ENCODE measurements around the gene FAM168A. TPM values are rescaled to one million over a fixed set of nuclear protein-coding genes. Genes with fewer than 3 reads are reported as not detected.

FAM168A gene
- polyA plus RNA-seq, 2 of the 4 experiments (the other 2 are of a cell fraction), result 15.3 to 19.2 TPM

GRCh38 chr11:73530109-73530508, 67.8 kb downstream of the FAM168A start:
- H3K9me3 ChIP-seq, result no peaks in the 10 kb centered on the region
- CTCF ChIA-PET, result interaction anchor here (0.7 to 2.1 kb wide), 5 partner anchors 13 to 96 kb away, joined by 3 to 6 read pairs (median 4); no protein-coding TSS in a partner anchor
- ATAC-seq, result peak in 1 of 2 experiments; percentile 78; a peak in 3 of 6 replicates

DNA sequence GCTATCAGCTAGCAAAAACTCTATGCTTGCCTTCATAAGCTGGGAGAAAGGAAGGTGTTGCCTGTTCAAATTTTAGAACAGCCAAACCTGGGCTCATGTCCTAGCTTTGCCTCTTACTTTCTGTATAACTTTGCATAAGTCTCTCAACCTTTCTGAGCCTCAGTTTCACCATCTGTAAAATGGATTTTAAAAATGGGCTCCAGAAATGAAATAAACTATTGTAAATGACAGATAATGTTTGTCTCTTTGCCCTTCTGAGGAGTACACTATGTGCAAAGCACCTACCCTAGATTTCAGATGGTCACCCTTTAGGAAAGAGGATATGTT, 68.7 kb downstream of the FAM168A start:
- Histone ChIP-seq H3K4me3 (no peak overlapping the region), H3K27ac (no peak overlapping the region), H3K9me3 (no peaks in the 10 kb centered on the region), H3K4me2 (no peak overlapping the region), H3K4me1 (peaks cover 6% of the 10 kb centered on the region; the same call in 1 of the 3 replicates)
- DNase-seq (ENCODE audit: low read depth in 1 of 2, low spot score in 1 of 2) (no peak), FAIRE-seq (no peak), ATAC-seq (no peak)
- TF ChIP-seq KDM1A (IDR thresholded peaks at IDR 0.05; ENCODE audit: low read depth), result peak; percentile 67; the same call in 1 of the 2 replicates
- TF ChIP-seq SMC3 (IDR thresholded peaks at IDR 0.05), result no peak
- CTCF ChIA-PET, result interaction anchor here (0.6 to 1.7 kb wide), 4 partner anchors 10 to 97 kb away, joined by 3 to 4 read pairs (median 3); no protein-coding TSS in a partner anchor
- POLR2A ChIA-PET, result no interaction called here

More at GRCh38 chr11:73530109-73530508, 67.8 kb downstream of the FAM168A start:
- WGBS (ENCODE audit: missing lambda C conversion rate), result 69% methylated on average over 4 of the region's 4 CpGs
- no peak for TF ChIP-seq TFCP2L1 (CRISPR knock-in tag; IDR thresholded peaks at IDR 0.05)
- TF ChIP-seq, protein P1, sequence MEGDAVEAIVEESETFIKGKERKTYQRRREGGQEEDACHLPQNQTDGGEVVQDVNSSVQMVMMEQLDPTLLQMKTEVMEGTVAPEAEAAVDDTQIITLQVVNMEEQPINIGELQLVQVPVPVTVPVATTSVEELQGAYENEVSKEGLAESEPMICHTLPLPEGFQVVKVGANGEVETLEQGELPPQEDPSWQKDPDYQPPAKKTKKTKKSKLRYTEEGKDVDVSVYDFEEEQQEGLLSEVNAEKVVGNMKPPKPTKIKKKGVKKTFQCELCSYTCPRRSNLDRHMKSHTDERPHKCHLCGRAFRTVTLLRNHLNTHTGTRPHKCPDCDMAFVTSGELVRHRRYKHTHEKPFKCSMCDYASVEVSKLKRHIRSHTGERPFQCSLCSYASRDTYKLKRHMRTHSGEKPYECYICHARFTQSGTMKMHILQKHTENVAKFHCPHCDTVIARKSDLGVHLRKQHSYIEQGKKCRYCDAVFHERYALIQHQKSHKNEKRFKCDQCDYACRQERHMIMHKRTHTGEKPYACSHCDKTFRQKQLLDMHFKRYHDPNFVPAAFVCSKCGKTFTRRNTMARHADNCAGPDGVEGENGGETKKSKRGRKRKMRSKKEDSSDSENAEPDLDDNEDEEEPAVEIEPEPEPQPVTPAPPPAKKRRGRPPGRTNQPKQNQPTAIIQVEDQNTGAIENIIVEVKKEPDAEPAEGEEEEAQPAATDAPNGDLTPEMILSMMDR (IDR thresholded peaks at IDR 0.05), result peak; percentile 26; the same call in 2 of the 3 replicates
- Histone ChIP-seq H3K4me1 (peaks cover 6% of the 10 kb centered on the region; the same call in 1 of the 3 replicates), H3K27ac (no peak overlapping the region), H3K4me3 (no peak overlapping the region), H3K4me2 (no peak overlapping the region)
- POLR2A ChIA-PET, result no interaction called here
- FAIRE-seq (no peak), DNase-seq (ENCODE audit: low read depth in 1 of 2, low spot score in 1 of 2) (peak in 1 of 2 experiments; percentile 29)

DNA sequence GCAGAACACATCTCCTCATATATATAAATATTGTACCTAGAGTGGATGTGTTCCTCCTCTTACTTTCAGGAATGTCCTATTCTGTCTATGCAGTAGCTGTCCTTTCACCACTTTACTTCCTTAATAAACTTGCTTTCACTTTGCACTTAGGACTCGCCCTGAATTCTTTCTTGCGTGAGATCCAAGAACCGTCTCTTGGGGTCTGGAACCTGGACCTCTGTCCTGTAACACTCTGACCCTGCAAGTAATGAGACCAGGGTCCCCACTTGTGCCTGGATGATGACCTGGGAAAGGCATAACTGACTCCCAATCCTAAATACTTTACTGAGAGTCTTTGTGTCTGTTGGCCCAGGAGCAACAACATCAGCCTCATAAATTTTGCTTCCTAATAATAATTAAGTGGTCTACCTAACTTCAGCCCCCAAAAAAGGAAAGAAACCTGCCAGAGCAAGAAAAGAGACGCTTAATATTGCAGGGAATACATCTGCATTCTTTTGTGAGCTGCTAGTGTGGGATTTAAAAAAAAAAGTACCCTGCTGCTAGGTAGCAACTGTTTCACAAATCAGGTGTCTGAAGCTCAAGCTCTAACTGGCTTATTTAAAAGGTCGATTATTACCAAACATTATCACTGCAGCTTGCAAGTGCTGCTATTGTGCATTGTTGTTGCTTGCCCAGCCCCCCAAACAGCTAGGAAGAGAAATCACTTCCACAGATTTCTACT, 69.3 kb downstream of the FAM168A start:
- ATAC-seq (no peak), FAIRE-seq (no peak), DNase-seq (ENCODE audit: low read depth in 1 of 2, low spot score in 1 of 2) (no peak)
- Histone ChIP-seq H3K4me3 (no peak overlapping the region), H3K27ac (no peak overlapping the region), H3K9me3 (peaks cover 4% of the 10 kb centered on the region; the same call in 1 of the 3 replicates), H3K4me1 (peaks cover 6% of the 10 kb centered on the region; the same call in 1 of the 3 replicates), H3K4me2 (peak overlapping the region; percentile 44; the same call in 2 of the 3 replicates)
- TF ChIP-seq ZFP36 (IDR thresholded peaks at IDR 0.05; ENCODE audit: borderline replicate concordance, partially characterized antibody) (no peak), JUN (IDR thresholded peaks at IDR 0.05) (no peak), RARB (CRISPR knock-in tag; IDR thresholded peaks at IDR 0.05) (no peak), HOXA7 (CRISPR knock-in tag; IDR thresholded peaks at IDR 0.05) (no peak), EHMT2 (IDR thresholded peaks at IDR 0.05; ENCODE audit: low read depth) (no peak), CHD2 (IDR thresholded peaks at IDR 0.05; ENCODE audit: low read length, partially characterized antibody) (no peak), HEYL (CRISPR knock-in tag; IDR thresholded peaks at IDR 0.05) (no peak)
- ChIA-PET POLR2A (no interaction called here), CTCF (interaction anchor here (0.5 to 1.7 kb wide), 4 partner anchors 9 to 131 kb away, joined by 3 to 4 read pairs (median 3); no protein-coding TSS in a partner anchor)
- 53% methylated on average over 5 of the region's 5 CpGs for WGBS (ENCODE audit: missing lambda C conversion rate)

GRCh38 chr11:73528013-73528412, 69.9 kb downstream of the FAM168A start:
- POLR2A ChIA-PET, result no interaction called here

More at GRCh38 chr11:73528013-73528412, 69.9 kb downstream of the FAM168A start:
- 96% methylated on average over 5 of the region's 5 CpGs for WGBS (ENCODE audit: missing lambda C conversion rate)
- DNase-seq (ENCODE audit: low read depth in 1 of 2, low spot score in 1 of 2), result no peak
- TF ChIP-seq GATA3 (IDR thresholded peaks at IDR 0.05; ENCODE audit: borderline replicate concordance) (no peak), HOXA7 (CRISPR knock-in tag; IDR thresholded peaks at IDR 0.05) (no peak), HOXB13 (CRISPR knock-in tag; IDR thresholded peaks at IDR 0.05; ENCODE audit: low read depth) (0 out of 2 replicates have a peak, but pooled peaks have one; percentile 25), EHF (CRISPR knock-in tag; IDR thresholded peaks at IDR 0.05) (0 out of 2 replicates have a peak, but pooled peaks have one; percentile 52), HEYL (CRISPR knock-in tag; IDR thresholded peaks at IDR 0.05) (peak; percentile 74; the same call in 1 of the 2 replicates), ZNF302 (CRISPR knock-in tag; IDR thresholded peaks at IDR 0.05) (peak; percentile 62; the same call in 1 of the 2 replicates)
- H3K4me1 ChIP-seq, result peaks cover 6% of the 10 kb centered on the region; the same call in 1 of the 3 replicates
- H3K4me3 ChIP-seq, result no peak overlapping the region
- no peak overlapping the region for H3K4me2 ChIP-seq
- CTCF ChIA-PET, result interaction anchor here (0.5 to 0.6 kb wide), 3 partner anchors 9 to 131 kb away, joined by 3 read pairs; no protein-coding TSS in a partner anchor
- peaks cover 7% of the 10 kb centered on the region; the same call in 1 of the 3 replicates for H3K9me3 ChIP-seq
- H3K27ac ChIP-seq, result no peak overlapping the region
- no peak for FAIRE-seq
- no peak for ATAC-seq

Measured in A549 (cell line).